GM21390 (cell line): ENCODE results near the gene KRTAP10-8.
"Not testable (repeated sequence)": the region's sequence is repeated elsewhere in the genome, so short reads cannot be mapped to it uniquely, and the experiment has no call there.

ENCODE experiments used
- ATAC-seq: cut with Tn5 transposase; IDR thresholded peaks from one replicate; pipeline ENCODE4 v1.9.1; 2021; ENCODE audit not compliant: unreplicated experiment

KRTAP10-8 gene

DNA sequence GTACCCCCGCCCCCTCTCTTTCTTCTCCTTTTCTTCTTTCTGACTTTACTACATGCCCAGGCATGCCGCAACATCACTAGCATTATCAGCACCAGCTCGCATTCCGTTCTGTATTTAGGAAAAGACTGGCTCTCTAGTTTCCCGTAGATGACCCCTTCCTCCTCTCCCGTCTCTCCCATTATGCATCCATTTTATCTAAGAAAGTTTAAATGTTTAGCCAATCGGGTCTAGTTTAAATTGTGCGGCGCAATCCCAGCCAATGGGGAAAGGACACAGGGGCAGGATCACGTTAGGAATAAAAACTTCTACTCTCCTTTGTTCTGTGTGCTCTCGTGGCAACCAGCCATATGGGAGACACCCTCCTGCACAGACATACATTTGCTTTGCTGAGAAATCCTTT lies 13.8 kb upstream of the KRTAP10-8 start:
- no peak for ATAC-seq

DNA sequence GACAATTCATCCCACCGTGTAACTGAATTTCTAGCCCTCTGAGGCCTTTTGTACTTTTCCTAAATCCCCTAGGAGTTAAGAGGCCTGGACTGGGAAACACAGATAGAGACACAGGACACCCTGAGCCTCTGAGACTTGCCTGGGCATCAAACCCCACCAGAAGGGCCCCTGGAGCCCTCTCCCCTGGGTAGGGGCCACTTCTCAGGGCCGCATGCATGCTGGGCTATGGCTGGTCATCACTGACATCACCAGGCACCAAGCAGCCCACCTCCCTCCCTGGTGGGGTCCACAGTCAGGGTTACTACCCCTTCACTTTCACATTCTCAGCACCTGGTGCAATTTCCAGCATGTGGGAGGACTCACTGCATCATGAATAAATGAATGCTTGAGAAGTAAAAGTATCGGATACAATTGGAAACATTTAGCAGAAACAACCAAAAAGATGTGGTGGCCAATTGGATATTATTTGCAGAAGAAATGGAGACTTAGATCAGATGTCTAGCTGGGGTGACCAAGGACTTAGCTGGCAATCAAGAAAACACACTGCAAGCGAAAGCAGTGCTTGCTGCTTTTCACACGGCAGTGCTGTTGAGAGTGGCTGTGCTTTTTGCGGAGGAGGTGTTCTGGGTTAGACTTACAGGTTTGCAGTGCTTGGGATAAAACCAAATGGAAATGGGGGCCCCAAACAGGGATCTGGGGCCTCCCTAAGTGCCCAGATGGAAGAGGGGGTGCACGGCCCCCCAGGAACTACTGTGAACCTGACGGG lies 12.4 kb upstream of the KRTAP10-8 start:
- ATAC-seq = no peak

DNA sequence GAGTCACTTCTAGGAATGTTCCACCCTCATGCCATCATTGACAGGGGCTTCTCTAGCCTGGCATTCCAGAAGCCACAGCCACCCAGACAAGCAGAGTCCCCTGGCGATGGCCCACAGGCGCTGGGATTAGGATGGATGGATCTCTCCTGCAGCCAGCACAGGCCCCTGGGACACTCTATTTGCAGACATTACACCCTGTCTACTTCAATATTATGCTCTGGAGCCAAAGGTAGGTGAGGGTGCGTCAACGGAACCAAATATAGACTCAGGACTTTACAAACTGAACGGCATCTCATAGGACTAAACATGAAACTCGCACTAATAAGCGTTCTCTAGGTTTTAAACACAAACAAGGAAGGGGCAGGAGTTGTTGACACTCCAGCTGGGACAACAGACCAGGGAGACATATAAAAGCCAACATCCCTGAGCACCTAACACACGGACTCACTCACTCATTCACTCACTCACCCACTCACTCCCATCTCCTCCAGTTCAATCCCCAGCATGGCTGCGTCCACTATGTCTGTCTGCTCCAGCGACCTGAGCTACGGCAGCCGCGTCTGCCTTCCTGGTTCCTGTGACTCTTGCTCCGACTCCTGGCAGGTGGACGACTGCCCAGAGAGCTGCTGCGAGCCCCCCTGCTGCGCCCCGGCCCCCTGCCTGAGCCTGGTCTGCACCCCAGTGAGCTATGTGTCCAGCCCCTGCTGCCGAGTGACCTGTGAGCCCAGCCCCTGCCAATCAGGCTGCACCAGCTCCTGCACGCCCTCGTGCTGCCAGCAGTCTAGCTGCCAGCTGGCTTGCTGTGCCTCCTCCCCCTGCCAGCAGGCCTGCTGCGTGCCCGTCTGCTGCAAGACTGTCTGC lies 11.5 kb upstream of the KRTAP10-8 start, which contains the start of gene KRTAP10-7:
Gene KRTAP10-7, plus strand, starts transcription at position 480 of the 861 bp plus-strand sequence. Its CDS starts 25 bp downstream, at position 505.
- ATAC-seq = not testable (repeated sequence)

DNA sequence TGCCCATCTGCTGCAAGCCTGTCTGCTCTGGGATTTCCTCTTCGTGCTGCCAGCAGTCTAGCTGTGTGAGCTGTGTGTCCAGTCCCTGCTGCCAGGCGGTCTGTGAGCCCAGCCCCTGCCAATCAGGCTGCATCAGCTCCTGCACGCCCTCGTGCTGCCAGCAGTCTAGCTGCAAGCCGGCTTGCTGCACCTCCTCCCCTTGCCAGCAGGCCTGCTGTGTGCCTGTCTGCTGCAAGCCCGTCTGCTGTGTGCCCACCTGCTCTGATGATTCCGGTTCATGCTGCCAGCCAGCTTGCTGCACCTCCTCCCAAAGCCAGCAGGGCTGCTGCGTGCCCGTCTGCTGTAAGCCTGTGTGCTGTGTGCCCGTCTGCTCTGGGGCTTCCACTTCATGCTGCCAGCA lies 10.8 kb upstream of the KRTAP10-8 start:
- not testable (repeated sequence) for ATAC-seq

DNA sequence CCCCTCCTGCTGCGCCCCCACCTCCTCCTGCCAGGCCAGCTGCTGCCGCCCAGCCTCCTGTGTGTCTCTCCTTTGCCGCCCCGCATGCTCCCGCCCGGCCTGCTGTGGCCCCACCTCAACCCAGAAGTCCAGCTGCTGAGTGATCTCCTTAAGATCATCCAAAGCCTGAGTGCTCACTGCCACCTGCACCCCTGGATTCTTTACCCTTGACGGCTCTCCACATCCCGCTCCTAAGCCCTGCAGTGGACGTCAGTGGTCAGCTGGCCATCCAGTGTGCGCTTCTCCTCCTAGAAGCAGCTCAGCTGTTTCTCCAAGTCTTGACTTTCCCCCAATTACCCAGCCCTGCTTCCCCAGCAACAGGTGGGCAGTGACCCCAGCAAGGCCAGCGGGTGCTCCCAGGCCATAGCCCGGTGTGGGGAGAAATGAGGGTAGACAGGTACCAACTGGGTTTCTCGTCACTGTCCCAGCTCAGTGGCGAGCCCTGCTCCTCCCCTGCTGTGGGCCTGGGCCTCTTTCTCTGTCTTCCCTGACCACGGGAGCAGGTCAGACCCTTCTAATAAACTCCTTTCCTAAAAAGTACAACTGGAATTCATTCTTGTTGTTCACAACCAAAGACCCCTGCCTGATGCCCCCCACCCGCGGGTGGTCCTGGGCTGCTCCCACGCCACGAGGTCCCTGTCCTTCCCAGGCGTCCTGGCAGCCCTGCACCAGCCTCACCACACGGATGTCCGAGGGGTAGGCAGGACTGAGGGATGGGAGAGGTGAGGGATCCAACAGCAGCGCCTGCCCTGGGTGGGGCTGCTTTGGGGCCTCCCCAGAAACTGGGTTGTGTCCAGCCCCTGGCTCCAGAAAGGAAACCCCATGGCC lies 10.1 kb upstream of the KRTAP10-8 start:
- ATAC-seq = no peak

DNA sequence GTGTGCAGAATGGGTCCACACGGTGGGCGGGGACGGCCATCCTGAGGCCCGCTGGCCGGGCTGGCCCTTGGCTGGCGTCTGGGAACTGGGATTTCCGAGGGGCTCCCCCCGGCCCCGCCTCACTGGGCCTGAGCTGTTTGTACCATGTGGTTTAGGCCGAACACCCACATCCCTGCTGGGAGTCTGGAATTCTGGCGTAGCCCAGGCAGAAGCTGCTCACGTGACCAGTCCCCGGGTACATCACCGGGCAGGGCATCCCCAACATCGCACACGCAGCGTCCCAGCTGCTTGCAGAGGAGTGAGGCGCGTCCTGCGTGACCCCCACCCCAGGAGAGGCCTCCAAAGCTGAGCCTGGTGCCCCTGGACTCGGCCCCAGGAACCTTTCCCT lies 9.4 kb upstream of the KRTAP10-8 start:
- ATAC-seq = no peak

DNA sequence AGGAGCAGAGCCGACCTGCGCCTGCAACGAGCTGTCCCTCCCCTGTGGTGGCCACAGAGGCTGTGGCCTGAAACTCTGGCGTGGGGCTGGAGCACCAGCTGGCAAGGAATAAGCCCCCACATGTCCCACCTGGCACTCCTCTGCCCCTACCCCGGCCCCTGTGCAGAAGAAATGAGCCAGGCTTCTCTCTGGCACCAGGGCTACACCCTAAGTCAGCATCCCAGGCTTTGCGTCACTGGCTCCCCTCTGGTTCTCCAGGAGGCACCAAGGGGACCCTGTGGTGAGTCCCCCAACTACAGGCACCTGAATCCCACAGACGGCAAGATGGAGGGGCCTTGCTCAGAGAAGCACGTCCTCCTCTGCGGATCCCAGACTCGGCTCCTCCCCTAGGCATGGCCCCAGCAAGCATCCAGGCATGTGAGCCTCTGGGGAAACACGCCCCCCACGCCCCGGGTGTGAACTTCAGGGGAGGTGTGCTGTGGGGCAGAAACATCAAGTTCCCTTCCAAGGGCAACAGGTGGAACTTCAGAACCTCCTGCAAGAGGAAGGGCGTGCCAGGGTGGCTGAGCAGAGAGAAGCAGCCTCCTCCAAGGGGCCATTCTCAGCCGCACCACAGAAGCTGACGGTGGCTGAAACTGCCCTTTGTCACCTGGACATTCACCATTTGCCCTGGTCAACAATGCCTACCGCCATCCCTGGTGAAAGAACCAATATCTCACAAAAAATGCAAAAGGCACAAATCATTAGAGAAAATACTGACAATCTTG lies 8.6 kb upstream of the KRTAP10-8 start:
- ATAC-seq = no peak

DNA sequence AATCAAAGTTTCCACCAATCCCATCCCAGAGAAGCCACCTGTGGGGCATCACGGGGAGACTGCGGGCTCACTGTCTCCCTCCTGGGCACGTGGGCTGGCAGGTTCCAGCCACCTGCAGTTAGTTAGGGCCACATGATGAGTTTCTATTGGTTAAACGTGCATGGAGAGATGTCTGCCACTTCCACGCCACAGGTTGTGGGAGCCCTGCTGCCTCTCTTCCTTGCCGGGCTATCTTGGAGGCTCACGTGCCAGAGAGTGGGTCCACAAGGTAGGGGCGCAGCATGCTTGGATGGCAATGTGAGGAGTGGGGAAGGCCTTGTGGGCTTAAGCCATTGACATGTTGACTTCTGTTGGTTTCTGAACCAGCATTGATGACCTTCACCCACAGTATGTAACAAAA lies 8.0 kb upstream of the KRTAP10-8 start:
- no peak for ATAC-seq

DNA sequence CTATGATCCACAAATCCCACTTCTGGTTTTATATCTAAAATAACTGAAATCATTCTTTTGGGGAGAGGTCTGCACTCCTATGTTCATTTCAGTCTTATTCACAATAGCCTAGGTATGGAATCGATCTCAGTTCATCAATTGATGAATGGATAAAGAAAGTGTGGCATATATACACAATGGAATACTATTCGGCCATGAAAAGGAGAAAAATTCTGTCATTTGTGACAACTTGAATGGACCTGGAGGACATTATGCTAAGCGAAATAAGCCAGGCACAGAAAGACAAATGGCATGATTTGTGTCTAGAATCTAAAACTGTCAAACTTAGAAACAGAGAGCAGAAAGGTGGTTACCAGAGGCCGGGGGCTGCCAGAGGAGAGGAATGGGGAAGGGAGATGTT lies 5.4 kb upstream of the KRTAP10-8 start:
- ATAC-seq = no peak

DNA sequence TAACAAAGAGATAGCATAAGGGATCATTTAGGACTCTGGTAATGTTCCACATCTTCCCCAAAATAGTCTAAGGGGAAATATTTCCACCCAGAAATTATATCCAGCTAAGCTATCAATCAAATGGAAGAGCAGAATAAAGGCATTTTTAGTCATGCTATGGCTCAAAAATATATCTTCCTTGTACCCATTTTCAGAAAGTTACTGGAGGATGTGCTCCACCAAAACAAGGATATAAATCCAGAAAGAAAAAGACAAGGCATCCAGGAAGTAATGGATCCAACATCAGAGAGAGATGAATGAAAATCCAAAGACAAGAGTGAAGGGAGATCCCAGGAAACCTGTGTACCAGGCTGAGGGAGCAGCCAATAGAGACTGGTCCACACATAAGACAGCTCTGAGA lies 2.7 kb upstream of the KRTAP10-8 start:
- ATAC-seq = no peak

DNA sequence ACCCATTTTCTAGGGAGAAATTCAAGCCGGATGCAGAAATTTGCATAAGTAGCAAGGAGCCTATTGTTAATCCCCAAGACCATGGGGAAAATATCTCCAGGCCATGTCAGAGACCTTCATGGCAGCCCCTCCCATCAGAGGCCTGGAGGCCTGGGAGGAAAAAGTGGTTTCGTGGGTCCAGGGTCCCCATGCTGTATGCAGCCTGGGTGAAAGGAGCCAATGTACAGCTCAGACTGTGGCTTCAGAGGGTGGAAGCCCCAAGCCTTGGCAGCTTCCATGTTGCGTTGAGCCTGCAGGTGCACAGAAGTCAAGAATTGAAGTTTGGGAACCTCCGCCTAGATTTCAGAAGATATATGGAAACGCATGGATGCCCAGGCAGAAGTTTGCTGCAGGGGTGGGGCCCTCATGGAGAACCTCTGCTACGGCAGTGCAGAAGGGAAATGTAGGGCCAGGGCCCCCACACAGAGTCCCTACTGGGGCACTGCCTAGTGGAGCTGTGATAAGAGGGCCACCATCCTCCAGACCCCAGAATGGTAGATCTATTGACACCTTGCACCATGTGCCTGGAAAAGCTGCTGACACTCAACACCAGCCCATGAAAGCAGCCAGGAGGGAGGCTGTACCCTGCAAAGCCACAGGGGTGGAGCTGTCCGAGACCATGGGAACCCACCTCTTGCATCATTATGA lies 1.6 kb upstream of the KRTAP10-8 start:
- not testable (repeated sequence) for ATAC-seq

DNA sequence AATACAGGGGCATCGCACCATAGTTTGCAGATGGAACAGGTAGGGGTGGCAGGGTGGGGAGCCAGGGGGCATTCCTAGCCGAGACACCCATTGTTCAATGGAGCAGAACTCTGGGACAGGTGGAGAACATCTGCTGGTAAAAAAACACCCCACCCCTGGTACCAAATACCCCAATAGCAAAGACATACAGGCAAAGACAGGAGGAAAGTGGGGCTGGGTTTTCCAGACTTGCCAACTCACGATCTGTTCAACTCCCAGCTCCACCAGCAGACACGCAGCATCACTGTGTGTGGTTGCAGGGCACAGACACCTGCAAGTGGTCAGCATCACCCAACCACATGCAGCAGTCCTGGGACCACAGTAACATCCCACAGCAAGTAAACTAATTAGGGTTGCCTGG lies 328 bp upstream of the KRTAP10-8 start:
- no peak for ATAC-seq

DNA sequence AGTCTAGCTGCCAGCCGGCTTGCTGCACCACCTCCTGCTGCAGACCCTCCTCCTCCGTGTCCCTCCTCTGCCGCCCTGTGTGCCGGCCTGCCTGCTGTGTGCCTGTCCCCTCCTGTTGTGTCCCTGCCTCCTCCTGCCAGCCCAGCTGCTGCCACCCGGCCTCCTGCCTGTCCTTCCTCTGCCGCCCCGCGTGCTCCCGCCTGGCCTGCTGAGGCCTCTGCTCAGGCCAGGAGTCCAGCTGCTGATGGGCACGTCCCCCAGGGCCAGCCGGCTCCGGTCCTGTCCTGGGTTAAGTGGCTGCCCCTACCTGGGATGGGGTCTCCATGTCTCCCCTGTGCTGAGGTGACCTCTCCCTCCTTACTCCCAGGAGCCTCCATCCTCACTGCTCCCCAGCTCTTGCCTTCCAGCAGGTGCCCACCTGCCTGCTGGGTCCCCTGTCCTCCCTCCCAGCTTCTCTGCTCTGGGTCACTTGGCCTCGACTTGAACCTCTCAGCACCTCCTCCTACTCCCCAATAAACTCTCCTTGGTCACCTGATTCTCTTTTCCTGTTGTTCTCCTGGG lies 870 bp downstream of the KRTAP10-8 start:
- no peak for ATAC-seq

DNA sequence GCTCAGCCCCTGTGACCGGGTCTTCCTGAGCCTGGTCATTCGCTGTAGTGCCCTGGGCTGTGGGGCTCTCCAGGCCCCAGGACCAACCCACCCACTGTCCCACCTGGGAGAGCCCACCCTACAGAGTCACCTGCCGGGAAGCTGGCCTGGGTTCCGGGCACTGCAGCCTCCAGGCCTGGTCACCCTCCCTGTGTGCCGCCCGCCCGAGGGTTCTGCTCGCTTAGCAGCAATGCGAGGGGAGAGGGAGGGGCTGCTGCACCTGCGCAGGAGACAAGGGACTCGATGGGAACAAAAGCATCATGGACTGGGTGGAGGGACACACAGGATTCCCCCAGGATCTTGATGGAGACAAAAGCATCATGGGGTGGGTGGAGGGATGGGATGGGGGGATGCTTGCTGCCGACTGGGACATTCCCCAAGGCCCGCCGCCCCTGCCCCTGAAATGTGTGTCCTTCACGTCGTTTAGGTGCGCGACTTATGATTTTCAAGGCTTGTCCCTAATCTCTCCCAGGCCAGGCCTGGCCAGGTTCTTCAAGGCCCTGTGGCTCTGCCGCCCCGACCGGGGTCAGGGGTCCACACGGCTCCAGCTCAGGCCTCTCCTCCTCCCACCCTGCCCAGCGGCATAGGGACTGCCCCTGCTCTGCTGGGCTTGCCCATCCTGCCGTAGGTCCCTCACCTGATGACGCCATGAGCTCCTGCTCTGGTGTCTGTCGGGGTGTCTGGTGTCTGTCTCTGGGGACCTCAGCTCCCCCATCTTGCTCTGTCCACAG lies 1.7 kb downstream of the KRTAP10-8 start:
- ATAC-seq = no peak

DNA sequence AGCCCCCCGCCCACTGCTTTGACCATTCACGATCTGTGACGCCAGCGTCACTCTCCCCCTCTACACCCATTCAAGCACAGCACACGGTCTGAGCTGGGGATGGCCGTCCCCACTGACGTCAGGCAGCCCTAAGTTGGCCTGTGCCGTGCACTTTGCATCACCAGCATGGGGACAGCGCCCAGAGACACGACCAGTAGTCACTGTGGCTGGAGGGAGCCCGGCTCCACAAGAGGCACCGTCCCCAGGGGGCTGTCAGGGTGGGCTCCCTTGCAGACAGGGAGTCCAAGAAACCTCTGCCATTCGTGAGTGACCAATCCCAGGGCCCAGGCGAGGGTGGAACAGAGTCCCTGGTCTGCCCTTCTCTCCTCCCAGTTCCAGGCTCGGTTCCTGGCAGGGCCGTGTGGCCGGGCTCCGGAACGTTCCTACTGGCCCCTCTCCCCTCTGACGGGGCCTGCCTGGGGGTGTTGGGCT lies 2.3 kb downstream of the KRTAP10-8 start:
- no peak for ATAC-seq

DNA sequence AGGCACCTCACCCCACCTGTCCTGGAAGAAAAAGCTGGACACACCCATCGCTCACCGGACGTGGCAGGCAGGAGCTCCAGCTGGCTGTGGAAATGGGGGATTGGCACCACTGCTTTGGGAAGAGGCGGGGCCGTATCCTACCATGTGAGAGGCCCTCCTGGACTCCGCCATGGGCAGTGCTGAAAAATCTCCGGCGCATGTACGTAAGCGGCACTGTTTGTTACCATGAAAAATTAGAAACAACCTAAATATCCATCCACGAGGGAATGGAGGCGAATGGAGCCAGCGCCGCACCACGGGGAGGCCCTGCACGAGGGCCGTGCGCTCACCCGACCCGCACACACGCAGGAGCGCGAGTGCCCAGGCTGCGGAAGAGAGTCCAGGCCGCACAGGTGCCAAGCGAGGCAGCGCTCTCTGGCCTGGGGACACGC lies 3.1 kb downstream of the KRTAP10-8 start:
- ATAC-seq = no peak

DNA sequence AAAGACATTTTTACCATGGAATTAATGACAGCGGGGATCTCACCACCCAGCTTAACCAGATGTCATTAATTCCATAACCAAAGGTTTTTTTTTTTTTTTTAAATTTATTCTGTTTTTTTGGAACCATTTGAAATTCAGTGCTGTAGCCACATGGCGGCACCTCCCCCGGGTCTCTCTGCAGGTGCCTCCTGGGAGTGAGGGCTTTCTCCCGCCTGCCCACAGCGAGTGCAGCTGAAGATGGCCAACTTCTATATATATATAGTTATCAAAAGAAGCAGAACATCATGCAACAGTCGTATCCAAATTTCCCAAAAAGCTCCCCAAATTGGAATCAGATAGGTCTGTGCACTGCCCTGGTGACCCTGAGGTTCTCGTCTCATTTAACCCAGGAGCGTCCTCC lies 3.6 kb downstream of the KRTAP10-8 start:
- no peak for ATAC-seq

DNA sequence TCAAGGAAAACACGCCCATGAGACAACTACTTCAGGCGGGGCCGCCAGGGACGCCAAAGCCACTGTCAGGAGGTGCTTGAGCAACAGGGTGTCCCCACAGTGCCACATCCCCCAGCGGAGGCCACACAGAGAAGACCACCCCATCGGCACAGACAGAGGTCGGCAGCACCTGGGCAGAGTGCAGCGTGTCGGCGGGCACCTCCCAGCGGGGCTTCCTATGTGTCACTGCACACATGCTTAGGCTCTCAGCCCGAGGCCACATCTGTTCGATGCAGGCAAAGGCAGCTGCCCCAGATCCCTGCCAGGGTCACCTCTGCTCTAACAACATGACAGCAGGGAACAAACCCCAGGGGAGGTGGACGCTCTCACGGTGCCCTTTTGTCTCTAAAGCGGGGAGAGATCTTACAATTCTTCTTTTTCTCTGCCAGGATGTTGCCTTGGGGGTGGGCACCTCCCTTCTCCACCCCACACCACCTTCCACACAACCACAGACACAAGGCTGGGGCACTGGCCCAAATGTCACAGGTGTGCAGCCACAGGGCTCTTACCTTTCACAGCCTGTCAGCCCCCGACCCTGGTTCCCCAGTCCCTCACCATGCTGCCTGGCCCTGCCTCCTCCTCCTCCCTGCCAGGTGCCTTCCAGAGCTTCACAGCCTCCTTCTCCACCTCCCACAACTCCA lies 4.2 kb downstream of the KRTAP10-8 start:
- ATAC-seq = no peak
